GM18517 (cell line): ENCODE data around the gene ITGB4.

Source experiments
- ATAC-seq: cut with Tn5 transposase; IDR thresholded peaks from one replicate; pipeline ENCODE4 v1.9.1; 2021; ENCODE audit warnings: mild to moderate bottlenecking, moderate library complexity; ENCODE audit not compliant: unreplicated experiment

ITGB4 gene

GRCh38 chr17:75695830-75696271 is 25.4 kb upstream of the ITGB4 start:
- ATAC-seq = no peak

DNA sequence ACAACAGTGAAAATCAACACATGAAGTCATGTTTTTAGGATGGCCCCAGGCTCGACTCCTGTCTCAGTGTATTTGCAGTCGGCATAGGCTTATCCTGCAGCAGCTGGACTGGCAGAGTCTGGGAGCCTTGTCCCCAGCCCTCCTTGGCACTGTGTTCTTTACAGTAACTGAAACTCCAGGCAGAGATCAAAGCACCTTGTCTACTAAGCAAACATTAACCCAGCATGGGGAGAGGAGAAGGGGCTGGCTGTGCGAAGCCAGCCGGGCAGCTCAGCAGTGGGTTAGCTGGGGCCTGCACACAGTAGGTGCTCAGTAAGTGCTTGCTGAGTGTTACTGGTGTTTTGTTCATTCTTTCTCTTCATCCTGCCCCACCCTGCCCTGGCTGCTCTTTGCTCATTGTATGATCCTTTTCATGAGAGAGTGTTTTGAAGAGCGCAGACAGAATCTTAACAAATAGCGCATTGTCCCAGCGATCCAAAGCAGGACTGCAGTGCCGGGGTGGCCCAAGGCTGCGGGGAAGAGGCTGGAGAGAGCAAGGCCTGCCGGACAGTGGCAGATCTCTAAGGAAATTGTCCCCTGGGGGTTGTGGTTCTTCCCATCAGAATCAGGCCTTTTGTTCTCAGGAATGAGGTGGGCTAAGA is 23.5 kb upstream of the ITGB4 start:
- ATAC-seq = no peak

- ATAC-seq = no peak
These were observed 22.6 kb upstream of the ITGB4 start for GRCh38 chr17:75698659-75699058.

- ATAC-seq = no peak
These were observed 20.0 kb upstream of the ITGB4 start for GRCh38 chr17:75701288-75701687.

DNA sequence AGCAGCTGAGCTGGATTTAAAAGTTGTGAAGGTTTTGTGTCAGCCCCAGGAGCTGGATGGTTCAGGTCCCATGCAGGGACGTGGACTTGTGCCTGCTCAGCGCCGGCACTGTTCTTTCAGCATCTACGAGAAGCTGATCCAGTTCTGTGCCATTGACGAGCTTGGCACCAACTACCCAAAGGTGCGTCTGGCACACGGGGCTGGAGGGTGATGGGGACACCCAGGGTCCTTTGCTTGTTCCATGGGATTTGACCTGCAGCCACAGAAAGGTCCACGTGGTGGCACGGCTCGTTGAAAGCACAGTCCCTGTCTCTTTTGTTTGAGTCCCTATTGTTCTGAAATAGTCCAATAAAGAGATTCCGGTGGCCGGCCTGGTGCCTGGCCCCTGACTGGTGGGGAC is 18.1 kb upstream of the ITGB4 start:
- ATAC-seq = no peak

DNA sequence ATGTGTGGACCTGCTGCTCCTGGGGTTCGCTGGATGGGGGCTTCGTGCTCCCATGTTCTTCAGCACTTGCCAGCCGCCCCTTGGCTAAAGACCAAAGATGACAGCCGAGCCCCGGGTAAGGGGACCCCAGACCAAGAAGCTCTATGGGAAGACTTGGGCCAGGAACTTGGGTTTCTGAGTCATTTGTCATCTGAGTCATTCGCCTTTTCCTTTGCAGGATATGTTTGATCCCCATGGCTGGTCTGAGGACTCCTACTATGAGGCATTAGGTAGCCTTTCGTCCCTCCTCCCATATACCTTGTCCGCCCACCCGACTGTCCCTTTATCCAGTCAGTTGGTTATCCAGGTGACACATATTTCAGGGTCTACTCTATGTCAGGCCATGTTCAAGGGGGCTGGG is 17.7 kb upstream of the ITGB4 start:
- no peak for ATAC-seq

- no peak for ATAC-seq
These were observed 16.0 kb upstream of the ITGB4 start for GRCh38 chr17:75704963-75705875.

- ATAC-seq = no peak
These were observed 15.1 kb upstream of the ITGB4 start for GRCh38 chr17:75706042-75706728.

DNA sequence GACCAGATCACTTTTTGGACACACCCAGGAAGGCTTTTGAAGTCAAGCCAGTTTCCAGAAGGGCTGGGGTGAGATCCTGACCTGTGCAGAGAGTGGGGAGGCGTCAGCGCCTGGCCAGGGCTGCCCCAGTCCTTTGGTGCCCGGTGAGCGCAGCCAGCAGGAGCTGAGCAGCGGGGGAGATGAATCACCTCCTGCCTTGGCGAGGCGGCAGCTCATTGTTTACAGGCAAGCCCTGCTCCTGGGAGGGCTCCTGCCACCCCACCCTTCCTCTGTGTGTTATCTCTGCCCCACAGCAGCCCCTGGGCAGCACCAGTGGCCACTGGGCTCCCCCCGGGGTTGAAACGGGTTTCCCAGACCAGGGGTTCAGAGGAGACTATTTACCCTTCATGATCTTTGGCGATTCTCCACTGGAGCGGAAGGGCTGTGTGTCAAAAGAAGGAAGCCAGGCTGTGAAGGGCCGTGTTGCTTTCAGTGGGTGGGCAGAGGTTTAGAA is 14.1 kb upstream of the ITGB4 start:
- ATAC-seq = no peak

GRCh38 chr17:75712446-75712845 is 8.8 kb upstream of the ITGB4 start:
- no peak for ATAC-seq

GRCh38 chr17:75719732-75720131 is 1.5 kb upstream of the ITGB4 start:
- no peak for ATAC-seq

DNA sequence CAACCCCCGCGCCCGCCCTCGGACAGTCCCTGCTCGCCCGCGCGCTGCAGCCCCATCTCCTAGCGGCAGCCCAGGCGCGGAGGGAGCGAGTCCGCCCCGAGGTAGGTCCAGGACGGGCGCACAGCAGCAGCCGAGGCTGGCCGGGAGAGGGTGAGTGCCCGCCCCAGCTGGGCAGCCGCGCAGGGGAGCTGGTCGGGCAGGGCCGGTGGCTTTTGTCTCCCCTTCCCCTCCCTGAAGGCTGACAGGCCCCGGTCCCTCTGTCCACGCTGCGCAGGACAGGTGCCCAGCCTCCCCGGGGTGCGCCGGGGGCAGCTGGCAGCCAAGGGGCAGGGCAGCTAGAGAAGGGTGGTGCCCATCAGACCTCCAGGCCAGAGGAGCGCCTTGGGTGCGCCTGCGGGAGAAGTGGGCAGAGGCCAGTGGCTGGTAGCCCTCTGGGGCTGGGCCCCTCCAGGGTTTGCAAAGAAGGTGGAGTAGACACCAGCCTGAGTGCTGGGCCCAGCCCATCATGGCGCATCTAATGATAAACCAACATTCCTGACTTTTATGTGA is 278 bp downstream of the ITGB4 start:
- ATAC-seq = no peak

DNA sequence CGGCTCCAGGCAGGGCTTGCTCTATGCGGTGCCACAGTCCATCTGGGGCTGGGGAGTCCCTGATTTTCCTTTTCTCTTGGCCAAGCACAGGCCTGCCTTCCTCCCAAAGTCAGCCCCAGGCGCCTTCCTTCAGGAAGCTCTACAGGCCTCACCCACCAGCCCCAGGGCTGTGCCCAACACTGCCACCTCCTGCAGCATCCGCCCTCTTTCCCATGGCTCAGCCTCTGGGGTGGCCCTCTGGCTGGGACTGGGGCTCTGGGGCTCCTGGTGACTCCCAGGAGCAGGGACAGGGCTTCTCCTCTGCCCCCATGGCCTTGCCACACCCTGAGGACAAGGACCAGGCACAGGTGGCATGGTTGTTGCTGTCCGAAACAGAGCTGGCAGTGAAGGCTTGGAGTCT is 817 bp downstream of the ITGB4 start:
- no peak for ATAC-seq

GRCh38 chr17:75722542-75723095 is 1.4 kb downstream of the ITGB4 start:
- ATAC-seq = no peak

DNA sequence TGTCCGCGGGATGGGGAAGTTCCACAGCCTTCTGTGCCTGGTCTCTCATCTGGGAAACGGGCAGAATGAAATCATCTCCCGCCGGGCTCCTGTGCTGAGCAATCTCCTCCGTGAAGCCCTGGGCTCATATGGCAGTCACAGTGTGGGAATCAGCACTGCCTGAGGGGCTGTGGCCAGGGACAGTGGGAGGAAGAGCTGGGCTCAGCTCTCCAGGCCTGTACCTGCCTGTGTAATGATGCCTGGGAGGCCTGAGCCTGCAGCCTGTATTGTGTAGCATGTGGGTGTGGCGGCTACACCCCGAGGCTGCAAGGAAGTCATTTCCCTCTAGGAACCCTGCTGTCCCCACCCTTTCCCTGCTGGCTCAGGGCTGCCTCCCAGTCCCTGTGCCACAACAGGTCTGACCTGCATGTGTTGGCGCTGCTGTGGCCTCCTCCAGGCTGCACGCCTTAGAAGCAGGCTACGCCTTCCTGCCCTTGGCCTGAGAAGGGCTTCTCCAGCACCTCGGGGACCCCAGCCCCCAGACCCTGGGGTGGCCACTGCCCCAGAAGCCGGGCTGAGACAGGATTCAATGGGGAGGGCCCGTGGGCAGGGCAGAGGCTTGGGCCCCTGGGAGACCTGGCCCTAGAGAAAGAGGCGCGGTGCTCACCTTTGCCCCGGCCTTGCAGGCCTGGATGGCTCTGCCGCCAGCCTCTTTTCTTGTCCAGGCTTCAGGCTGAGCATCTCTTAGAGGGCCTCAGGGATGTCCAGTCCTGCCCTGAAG is 2.1 kb downstream of the ITGB4 start:
- no peak for ATAC-seq

DNA sequence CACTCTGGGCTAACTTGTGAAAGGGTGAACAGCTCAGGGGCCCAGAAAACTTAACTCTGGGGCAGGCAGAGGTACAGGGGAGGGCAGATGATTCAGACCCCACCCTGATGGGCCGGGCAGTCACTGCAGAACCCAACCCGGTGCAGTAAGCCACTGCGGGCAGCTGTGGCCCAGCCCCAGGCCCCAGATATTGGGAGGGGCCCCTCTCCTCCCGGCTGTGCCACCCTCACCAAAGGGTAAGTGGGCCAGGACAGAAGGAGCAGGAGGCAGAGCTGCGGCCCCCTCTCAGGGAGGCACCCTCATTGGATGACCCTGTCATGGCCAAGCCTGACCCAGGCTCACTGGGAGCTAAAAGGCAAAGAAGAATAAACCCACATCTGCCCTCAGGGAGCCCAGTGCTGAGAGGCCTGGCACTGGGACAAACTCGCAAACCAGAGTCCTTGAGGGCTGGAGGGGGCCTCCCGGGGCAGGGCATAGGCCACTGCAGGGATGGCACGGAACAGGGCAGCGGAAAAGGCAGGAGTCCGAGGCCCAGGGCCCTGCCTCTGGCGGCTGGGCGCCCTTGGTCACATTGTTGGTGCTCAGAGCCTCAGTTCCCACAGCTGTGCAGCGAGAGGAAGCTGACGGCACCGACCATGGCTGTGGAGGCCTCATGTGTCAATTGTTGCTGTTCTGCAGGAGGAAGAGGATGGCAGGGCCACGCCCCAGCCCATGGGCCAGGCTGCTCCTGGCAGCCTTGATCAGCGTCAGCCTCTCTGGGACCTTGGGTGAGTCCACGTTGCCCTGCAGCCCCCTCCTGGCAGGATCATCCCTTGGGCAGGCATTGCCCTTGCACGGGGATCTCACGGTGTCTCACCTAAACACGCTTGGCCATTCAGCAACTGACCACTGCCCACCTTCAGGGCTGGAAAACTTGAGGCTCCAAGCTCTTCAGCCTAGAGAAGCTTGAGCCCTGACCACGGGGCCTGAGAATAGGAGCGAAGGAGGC is 3.1 kb downstream of the ITGB4 start:
- ATAC-seq = no peak

DNA sequence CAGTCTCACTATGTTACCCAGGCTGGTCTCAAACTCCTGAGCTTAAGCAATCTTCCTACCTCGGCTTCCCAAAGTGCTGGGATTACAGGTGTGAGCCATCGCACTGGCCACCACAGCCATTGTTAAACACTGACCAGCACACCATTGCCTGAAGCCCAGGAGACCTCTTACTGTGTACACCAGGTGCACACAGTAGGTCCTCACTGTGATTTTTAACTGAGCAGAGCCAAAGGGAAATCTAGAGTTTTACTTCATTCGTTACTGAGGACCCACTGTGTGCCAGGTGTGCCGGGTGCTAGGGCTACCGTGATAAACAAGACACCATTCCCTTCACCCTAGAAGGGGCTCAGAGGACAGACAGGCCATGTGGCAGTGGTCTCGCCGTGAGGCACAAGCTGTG is 4.2 kb downstream of the ITGB4 start:
- no peak for ATAC-seq

DNA sequence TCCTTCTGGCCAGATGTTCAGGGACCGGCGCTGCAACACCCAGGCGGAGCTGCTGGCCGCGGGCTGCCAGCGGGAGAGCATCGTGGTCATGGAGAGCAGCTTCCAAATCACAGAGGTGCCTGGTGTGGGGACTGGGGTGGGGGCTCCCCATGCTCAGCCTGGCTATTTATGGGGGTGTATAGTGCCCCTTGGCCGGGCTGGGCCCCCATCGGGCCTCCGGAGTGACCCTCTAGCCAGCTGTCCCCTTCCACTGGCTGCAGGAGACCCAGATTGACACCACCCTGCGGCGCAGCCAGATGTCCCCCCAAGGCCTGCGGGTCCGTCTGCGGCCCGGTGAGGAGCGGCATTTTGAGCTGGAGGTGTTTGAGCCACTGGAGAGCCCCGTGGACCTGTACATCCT is 6.1 kb downstream of the ITGB4 start:
- ATAC-seq = no peak

- no peak for ATAC-seq
These were observed 8.1 kb downstream of the ITGB4 start for GRCh38 chr17:75729351-75729750.
